ENCODE measurements around the gene PRR18. TPM values are rescaled to one million over a fixed set of nuclear protein-coding genes. Genes with fewer than 3 reads are reported as not detected.

The PRR18 gene
- total and polyA plus RNA-seq, 2 of the 13 experiments (the other 11 are each of a cell fraction or from before 2014, with no cell fraction given): 0.04 TPM

DNA sequence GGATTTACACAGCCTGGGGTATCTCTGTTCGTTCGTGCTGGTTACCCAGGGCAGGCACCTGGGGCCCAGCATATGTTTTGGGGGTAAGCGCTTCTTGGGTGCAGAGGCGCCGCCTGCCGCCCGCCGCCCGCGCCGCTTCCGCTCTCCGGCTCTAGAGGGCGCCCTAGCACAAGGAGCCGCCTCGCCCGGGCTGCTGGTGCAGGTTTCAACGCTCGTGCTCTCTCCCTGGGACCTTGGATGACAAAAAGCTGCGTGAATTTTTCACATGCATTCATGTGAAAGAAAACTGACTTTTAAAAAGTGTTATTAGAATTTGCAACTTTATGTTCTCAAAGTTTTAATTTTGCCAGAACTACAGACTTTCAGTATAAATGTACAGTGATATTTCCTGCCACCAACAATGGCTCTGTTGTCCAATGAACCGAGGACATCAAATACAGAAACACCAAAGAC is 32.5 kb downstream of the PRR18 start (continued):
- 0 out of 2 replicates have a peak, but pooled peaks have one; percentile 46 for TF ChIP-seq ZSCAN9 (CRISPR knock-in tag; IDR thresholded peaks at IDR 0.05; ENCODE audit: borderline replicate concordance)
- no peak for TF ChIP-seq RBM39 (IDR thresholded peaks at IDR 0.05; ENCODE audit: low read depth, low read length, poor library complexity, severe bottlenecking)
- no peak for TF ChIP-seq MTA3 (CRISPR knock-in tag; IDR thresholded peaks at IDR 0.05)
- peak; percentile 43; the same call in 1 of the 2 replicates for TF ChIP-seq ZNF331 (CRISPR knock-in tag; IDR thresholded peaks at IDR 0.05)
- no peak for TF ChIP-seq DNMT3B (CRISPR knock-in tag; conservative IDR thresholded peaks at IDR 0.05)
- TF ChIP-seq, protein P1, sequence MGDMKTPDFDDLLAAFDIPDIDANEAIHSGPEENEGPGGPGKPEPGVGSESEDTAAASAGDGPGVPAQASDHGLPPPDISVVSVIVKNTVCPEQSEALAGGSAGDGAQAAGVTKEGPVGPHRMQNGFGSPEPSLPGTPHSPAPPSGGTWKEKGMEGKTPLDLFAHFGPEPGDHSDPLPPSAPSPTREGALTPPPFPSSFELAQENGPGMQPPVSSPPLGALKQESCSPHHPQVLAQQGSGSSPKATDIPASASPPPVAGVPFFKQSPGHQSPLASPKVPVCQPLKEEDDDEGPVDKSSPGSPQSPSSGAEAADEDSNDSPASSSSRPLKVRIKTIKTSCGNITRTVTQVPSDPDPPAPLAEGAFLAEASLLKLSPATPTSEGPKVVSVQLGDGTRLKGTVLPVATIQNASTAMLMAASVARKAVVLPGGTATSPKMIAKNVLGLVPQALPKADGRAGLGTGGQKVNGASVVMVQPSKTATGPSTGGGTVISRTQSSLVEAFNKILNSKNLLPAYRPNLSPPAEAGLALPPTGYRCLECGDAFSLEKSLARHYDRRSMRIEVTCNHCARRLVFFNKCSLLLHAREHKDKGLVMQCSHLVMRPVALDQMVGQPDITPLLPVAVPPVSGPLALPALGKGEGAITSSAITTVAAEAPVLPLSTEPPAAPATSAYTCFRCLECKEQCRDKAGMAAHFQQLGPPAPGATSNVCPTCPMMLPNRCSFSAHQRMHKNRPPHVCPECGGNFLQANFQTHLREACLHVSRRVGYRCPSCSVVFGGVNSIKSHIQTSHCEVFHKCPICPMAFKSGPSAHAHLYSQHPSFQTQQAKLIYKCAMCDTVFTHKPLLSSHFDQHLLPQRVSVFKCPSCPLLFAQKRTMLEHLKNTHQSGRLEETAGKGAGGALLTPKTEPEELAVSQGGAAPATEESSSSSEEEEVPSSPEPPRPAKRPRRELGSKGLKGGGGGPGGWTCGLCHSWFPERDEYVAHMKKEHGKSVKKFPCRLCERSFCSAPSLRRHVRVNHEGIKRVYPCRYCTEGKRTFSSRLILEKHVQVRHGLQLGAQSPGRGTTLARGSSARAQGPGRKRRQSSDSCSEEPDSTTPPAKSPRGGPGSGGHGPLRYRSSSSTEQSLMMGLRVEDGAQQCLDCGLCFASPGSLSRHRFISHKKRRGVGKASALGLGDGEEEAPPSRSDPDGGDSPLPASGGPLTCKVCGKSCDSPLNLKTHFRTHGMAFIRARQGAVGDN (CRISPR knock-in tag; IDR thresholded peaks at IDR 0.05): peak; percentile 63
- peak; percentile 98 for TF ChIP-seq RAD21 (CRISPR knock-in tag; IDR thresholded peaks at IDR 0.05)
- 0 out of 2 replicates have a peak, but pooled peaks have one; percentile 28 for TF ChIP-seq ARNT2 (CRISPR knock-in tag; IDR thresholded peaks at IDR 0.05; ENCODE audit: low read depth)
- TF ChIP-seq ZMAT3 (CRISPR knock-in tag; conservative IDR thresholded peaks at IDR 0.05): no peak
- peak; percentile 88 for TF ChIP-seq ZNF501 (CRISPR knock-in tag; IDR thresholded peaks at IDR 0.05)
- TF ChIP-seq, protein P2, sequence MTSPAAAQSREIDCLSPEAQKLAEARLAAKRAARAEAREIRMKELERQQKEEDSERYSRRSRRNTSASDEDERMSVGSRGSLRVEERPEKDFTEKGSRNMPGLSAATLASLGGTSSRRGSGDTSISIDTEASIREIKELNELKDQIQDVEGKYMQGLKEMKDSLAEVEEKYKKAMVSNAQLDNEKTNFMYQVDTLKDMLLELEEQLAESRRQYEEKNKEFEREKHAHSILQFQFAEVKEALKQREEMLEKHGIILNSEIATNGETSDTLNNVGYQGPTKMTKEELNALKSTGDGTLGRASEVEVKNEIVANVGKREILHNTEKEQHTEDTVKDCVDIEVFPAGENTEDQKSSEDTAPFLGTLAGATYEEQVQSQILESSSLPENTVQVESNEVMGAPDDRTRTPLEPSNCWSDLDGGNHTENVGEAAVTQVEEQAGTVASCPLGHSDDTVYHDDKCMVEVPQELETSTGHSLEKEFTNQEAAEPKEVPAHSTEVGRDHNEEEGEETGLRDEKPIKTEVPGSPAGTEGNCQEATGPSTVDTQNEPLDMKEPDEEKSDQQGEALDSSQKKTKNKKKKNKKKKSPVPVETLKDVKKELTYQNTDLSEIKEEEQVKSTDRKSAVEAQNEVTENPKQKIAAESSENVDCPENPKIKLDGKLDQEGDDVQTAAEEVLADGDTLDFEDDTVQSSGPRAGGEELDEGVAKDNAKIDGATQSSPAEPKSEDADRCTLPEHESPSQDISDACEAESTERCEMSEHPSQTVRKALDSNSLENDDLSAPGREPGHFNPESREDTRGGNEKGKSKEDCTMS (CRISPR knock-in tag; conservative IDR thresholded peaks at IDR 0.05): 0 out of 2 replicates have a peak, but pooled peaks have one; percentile 44
- peak; percentile 90; the same call in 1 of the 2 replicates for TF ChIP-seq KDM3A (CRISPR knock-in tag; IDR thresholded peaks at IDR 0.05; ENCODE audit: low read depth)
- peak; percentile 46; the same call in 1 of the 2 replicates for TF ChIP-seq ZNF788 (CRISPR knock-in tag; IDR thresholded peaks at IDR 0.05; ENCODE audit: borderline replicate concordance)
- peak; percentile 42; the same call in 1 of the 2 replicates for TF ChIP-seq MYC (CRISPR knock-in tag; IDR thresholded peaks at IDR 0.05; ENCODE audit: borderline replicate concordance)
- peak; percentile 36; the same call in 1 of the 2 replicates for TF ChIP-seq THAP11 (CRISPR knock-in tag; IDR thresholded peaks at IDR 0.05)
- no peak for TF ChIP-seq KDM1A (CRISPR knock-in tag; IDR thresholded peaks at IDR 0.05)
- peak; percentile 80; the same call in 1 of the 2 replicates for TF ChIP-seq ZBTB33 (CRISPR knock-in tag; IDR thresholded peaks at IDR 0.05)
- TF ChIP-seq ZNF709 (CRISPR knock-in tag; IDR thresholded peaks at IDR 0.05): peak; percentile 38; the same call in 1 of the 2 replicates
- TF ChIP-seq SUZ12 (IDR thresholded peaks at IDR 0.05; ENCODE audit: low read depth, low read length): no peak
- TF ChIP-seq MYPOP (CRISPR knock-in tag; IDR thresholded peaks at IDR 0.05): peak; percentile 58; the same call in 1 of the 2 replicates
- peak; percentile 70; the same call in 1 of the 2 replicates for TF ChIP-seq KDM4B (CRISPR knock-in tag; IDR thresholded peaks at IDR 0.05)

All from HepG2 (cell line).